HG03565 (cell line): ENCODE data around the gene MADCAM1.
"Not testable (repeated sequence)": the region's sequence is repeated elsewhere in the genome, so short reads cannot be mapped to it uniquely, and the experiment has no call there.

ENCODE experiments used
- ATAC-seq: cut with Tn5 transposase; IDR thresholded peaks from one replicate; pipeline ENCODE4 v1.9.1; 2021; ENCODE audit warnings: mild to moderate bottlenecking, moderate library complexity; ENCODE audit not compliant: unreplicated experiment

Gene MADCAM1

GRCh38 chr19:465056-465816 is 31.1 kb upstream of the MADCAM1 start:
- no peak for ATAC-seq

- ATAC-seq: no peak
Measured at GRCh38 chr19:467554-467953, 28.7 kb upstream of the MADCAM1 start.

GRCh38 chr19:468587-469256 is 27.6 kb upstream of the MADCAM1 start:
- ATAC-seq: no peak

DNA sequence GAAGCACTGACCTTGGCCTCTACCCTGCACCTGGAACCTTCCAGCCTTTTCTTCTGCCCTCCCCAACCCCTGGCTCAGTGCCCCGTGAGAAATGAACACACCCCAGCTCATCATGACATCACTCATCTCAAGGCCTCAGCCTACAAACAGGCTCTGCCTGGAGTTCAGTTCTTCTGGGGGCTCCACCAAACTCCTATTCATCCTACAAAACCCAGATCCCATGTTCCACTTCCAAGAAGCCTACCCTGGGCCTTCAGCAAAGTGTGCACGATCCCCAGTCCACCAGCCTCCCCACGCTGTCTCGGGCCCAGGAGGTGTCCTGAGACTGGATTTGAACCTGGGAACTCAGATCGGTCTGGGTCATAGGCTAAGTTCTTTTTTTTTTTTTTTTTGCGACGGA is 26.5 kb upstream of the MADCAM1 start:
- ATAC-seq: no peak

GRCh38 chr19:470701-471100 is 25.6 kb upstream of the MADCAM1 start:
- ATAC-seq: no peak

GRCh38 chr19:472005-472858 is 24.1 kb upstream of the MADCAM1 start:
- no peak for ATAC-seq

DNA sequence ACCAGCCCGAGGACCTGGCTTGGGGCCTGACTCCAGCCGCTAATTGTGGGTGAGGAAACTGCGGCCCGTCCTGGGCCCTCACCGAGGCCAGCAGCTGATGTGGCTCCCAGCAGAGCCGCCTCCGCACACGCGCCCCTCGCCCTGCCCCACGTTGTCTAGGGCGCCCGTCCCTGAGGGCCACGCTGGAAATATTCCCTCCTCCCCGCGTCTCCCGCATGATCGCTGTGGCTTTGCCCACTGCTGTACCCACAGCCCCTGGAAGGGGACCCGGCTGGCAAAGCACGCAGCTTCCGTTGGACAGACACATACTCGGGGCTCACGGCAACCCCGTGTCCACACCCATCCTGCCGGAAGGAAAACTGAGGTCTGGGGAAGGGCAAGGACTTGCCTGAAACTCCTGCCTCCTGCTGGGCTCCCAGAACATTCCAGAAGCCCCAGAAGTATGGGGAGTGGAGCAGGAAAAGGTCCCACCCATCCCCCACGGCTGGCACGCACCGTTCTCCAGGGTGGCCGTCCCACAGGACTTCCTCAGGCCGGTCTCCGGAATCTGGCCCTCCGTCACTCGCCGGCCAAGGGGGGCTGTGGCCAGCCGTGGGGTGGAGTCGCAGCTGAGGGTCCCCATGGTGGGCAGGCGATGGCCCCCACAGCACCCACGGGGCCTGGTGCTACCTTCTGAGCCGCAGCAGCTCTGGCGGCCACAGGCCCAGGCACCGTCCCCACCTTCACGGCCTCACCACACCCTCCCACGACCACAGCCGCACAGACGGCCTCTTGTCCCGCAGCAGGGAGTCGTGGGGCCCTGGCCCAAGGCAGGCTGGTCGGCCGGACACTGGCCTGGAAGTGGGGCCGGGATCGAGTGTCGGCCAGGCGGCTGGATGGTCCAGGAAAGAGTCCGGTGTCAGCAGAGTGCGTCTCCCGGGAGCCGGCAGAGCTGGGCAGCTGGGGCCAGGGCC is 21.9 kb upstream of the MADCAM1 start:
- ATAC-seq: no peak

GRCh38 chr19:475360-475759 is 20.9 kb upstream of the MADCAM1 start:
- no peak for ATAC-seq

GRCh38 chr19:478236-478903 is 17.9 kb upstream of the MADCAM1 start:
- ATAC-seq: no peak

DNA sequence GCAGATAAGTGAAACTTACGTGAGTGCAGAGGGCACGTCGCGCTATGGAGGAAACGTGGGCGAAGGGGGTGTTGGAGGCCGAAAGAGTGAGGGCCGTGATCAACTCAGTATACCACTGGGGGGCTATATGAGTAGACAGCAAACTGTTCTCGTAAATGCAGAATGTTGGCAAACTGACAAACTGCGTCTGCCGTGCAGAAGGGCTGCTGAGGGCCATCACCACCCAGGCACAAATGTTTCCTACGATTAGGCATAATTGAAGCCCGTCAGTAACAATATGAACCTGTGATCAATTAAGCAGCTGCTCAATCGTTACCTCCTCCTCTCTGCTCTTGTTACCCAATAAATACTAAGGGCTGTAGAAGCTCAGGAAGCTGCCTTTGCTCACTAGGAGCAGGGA is 17.3 kb upstream of the MADCAM1 start:
- no peak for ATAC-seq

DNA sequence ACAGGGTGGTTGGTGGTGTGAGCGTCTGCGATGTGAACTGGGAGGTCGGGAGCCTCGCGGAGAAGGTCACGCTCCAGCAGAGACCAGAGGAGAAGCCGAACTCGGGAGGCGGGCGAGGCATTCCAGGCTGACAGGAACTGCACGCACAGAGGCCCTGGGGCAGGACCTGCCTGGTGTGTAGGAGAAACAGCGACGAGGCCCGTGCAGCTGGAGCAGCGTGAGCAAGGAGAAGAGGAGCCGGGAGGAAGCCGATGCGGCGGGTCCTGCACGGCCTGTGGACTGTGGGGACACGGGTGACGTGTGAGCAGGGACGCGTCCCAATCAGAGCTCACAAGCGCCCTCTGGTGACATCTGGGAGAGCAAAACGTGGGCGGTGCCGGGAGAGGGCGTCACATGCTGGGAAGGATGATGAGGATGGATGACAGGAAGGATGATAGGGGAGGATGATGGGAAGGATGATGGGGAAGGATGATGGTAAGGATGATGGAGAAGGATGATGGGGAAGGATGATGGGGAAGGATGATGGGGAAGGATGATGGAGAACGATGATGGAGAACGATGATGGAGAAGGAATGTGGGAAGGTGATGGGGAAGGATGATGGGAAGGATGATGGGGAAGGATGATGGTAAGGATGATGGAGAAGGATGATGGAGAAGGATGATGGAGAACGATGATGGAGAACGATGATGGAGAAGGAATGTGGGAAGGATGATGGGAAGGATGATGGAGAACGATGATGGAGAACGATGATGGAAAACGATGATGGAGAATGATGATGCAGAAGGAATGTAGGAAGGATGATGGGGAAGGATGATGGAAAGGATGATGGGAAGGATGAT is 16.1 kb upstream of the MADCAM1 start:
- ATAC-seq: no peak

GRCh38 chr19:481100-481499 is 15.2 kb upstream of the MADCAM1 start:
- not testable (repeated sequence) for ATAC-seq

GRCh38 chr19:482186-483041 is 13.9 kb upstream of the MADCAM1 start:
- no peak for ATAC-seq

- ATAC-seq: no peak
Measured at GRCh38 chr19:483332-484072, 12.8 kb upstream of the MADCAM1 start.

DNA sequence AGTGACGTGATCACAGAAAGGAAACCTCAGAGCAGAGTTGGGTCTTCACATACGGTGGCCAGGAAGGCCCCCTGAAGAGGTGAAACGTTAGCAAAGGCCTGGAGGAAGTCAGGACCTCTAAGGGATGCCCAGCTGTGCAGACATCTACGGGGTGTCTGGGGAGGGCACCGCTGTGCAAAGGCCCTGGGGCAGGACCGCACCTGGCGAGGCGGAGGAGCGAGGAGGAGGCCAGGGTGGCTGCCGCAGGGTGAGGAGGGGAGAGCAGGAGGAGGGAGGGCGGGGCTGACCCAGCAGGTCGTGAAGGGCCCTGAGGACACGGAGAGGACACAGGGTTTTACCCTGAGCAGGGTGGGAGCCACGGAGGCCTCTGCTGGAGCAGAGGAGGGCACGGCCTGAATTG is 11.8 kb upstream of the MADCAM1 start:
- no peak for ATAC-seq

- ATAC-seq: no peak
Measured at GRCh38 chr19:485077-485476, 11.2 kb upstream of the MADCAM1 start.

- ATAC-seq: no peak
Measured at GRCh38 chr19:485583-486236, 10.6 kb upstream of the MADCAM1 start.
